ENCODE data around the gene TYROBP. TPM values are rescaled to one million over a fixed set of nuclear protein-coding genes. Genes with fewer than 3 reads are reported as not detected.
A peak's percentile ranks its signal among the peaks of the same experiment; 100 is the strongest.
"Not testable (repeated sequence)": the region's sequence is repeated elsewhere in the genome, so short reads cannot be mapped to it uniquely, and the experiment has no call there.

The TYROBP gene
- 100 to 1,000 TPM in 1 of 4 donors, 10 to 100 TPM in 2, 1 to 10 TPM in 1; 3.0 to 116 (median 45.3) TPM for total RNA-seq

DNA sequence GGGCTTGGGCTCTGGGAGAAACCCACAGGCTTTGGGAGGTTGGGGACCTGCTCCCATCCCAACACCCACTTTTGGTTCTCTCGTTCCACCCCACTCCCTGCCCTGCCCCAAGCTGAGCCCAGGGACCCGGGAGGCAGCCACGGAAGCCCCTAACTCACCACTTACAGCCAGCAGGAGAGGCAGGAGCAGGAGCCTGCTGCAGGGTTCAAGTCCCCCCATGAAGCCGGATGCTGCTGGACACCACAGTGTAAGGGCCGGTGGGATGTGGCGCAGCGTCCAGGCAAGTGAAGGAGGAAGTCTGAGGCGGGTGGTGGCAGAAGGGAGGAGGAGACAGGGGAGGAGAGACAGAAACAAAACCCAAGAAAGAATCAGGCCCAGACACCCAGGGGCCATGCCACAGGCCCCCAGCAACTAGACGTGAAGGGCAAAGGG lies at the start of gene TYROBP:
Gene TYROBP, minus strand, starts transcription at position 286 of the 432 bp plus-strand sequence. Its CDS starts 67 bp downstream, at position 219.
- peak within 1 kb of the TSS in 1 of 2 donors; percentile 37 for H3K4me3 ChIP-seq
- no peaks in the 10 kb centered on the region for H3K36me3 ChIP-seq
- H3K4me1 ChIP-seq, result peaks cover 0 to 31% (median 6%) of the 10 kb centered on the region in 3 donors
- peak within 1 kb of the TSS in 3 of 4 donors; percentile 70 to 97 (median 93) for H3K27ac ChIP-seq
- no peak for TF ChIP-seq POLR2AphosphoS5 (IDR thresholded peaks at IDR 0.05)
- no peak for TF ChIP-seq EP300 (IDR thresholded peaks at IDR 0.05)
- TF ChIP-seq CTCF (IDR thresholded peaks at IDR 0.05), result no peak
- TF ChIP-seq POLR2A (IDR thresholded peaks at IDR 0.05), result peak; percentile 9 to 40
- WGBS, 2 donors (ENCODE audit: low coverage in 1 of 2), result 64 to 86% methylated on average over 6 of the region's 9 CpGs
- H3K27me3 ChIP-seq, result no peaks in the 10 kb centered on the region
- ATAC-seq, result no peak
- no peaks in the 10 kb centered on the region for H3K9me3 ChIP-seq

GRCh38 chr19:35957411-35957810 lies 49.3 kb upstream of the TYROBP start:
- WGBS, 2 donors (ENCODE audit: low coverage in 1 of 2), result 67 to 85% methylated on average over 3 to 7 of the region's 8 CpGs
- H3K4me3 ChIP-seq, H3K36me3 ChIP-seq, ATAC-seq, H3K9me3 ChIP-seq, H3K27ac ChIP-seq: not testable (repeated sequence)
- peaks cover 78% of the 10 kb centered on the region for H3K27me3 ChIP-seq
- H3K4me1 ChIP-seq, result peaks cover 0 to 14% (median 3%) of the 10 kb centered on the region in 3 donors

DNA sequence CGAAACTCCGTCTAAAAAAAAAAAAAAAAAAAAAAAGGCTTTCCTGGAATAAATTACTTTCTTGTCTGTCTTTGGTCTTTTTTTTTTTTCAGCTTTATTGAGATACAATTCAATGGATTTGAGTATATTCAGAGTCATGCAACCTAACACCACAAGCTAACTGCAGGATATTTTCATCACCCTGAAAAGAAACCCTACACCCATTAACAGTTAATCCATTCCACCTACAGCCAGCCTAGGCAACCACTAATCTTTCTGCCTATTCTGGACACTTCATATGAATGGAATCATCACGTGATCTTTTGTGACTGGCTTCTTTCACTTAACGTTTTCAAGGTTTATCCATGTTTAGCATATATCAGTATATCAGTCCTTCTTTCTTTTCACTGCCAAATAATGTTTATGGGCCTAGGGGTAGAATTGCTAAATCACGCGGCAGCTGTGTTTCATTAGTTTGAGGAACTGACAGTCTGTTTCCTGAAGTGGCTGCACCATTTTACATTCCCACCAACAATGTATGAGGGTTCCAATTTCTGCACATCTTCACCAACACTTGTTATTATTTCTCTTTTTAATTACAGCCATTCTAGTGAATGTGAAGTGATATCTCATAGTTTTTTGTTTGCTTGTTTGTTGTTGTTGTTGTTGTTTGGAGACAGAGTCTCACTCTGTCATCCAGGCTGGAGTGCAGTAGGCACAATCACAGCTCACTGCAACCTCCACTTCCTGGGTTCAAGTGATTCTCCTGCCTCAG lies 48.0 kb upstream of the TYROBP start:
- Histone ChIP-seq H3K9me3 (no peaks in the 10 kb centered on the region), H3K4me3 (no peak overlapping the region), H3K36me3 (no peaks in the 10 kb centered on the region), H3K27ac (no peak overlapping the region), H3K27me3 (peaks cover 67% of the 10 kb centered on the region), H3K4me1 (peaks cover 0 to 14% (median 3%) of the 10 kb centered on the region in 3 donors)
- TF ChIP-seq CTCF (IDR thresholded peaks at IDR 0.05) (no peak), POLR2AphosphoS5 (IDR thresholded peaks at IDR 0.05) (no peak), POLR2A (IDR thresholded peaks at IDR 0.05) (no peak), EP300 (IDR thresholded peaks at IDR 0.05) (no peak)
- ATAC-seq, result no peak
- WGBS, 2 donors (ENCODE audit: low coverage in 1 of 2), result 47 to 63% methylated on average over 5 to 6 of the region's 6 CpGs

- no peaks in the 10 kb centered on the region for H3K9me3 ChIP-seq
- ATAC-seq, result no peak
- 0 to 11% methylated on average over 1 of the region's 2 CpGs for WGBS, 2 donors (ENCODE audit: low coverage in 1 of 2)
- no peak overlapping the region for H3K27ac ChIP-seq
- H3K36me3 ChIP-seq, result peaks cover 0 to 18% of the 10 kb centered on the region in 2 donors
- no peak overlapping the region for H3K4me3 ChIP-seq
- peaks cover 0 to 8% (median 0%) of the 10 kb centered on the region in 3 donors for H3K4me1 ChIP-seq
- no peak for TF ChIP-seq CTCF (IDR thresholded peaks at IDR 0.05)
- TF ChIP-seq POLR2A (IDR thresholded peaks at IDR 0.05), result no peak
- no peak for TF ChIP-seq EP300 (IDR thresholded peaks at IDR 0.05)
- no peak for TF ChIP-seq POLR2AphosphoS5 (IDR thresholded peaks at IDR 0.05)
- peaks cover 12% of the 10 kb centered on the region for H3K27me3 ChIP-seq
Measured at GRCh38 chr19:35949131-35949530, 41.0 kb upstream of the TYROBP start.

GRCh38 chr19:35946203-35946602 lies 38.1 kb upstream of the TYROBP start:
- Histone ChIP-seq H3K9me3 (no peaks in the 10 kb centered on the region), H3K4me1 (peaks cover 0 to 8% (median 0%) of the 10 kb centered on the region in 3 donors), H3K27ac (no peak overlapping the region), H3K36me3 (peaks cover 0 to 47% of the 10 kb centered on the region in 2 donors), H3K27me3 (no peaks in the 10 kb centered on the region), H3K4me3 (no peak overlapping the region)
- TF ChIP-seq EP300 (IDR thresholded peaks at IDR 0.05), result no peak
- no peak for TF ChIP-seq CTCF (IDR thresholded peaks at IDR 0.05)
- no peak for TF ChIP-seq POLR2AphosphoS5 (IDR thresholded peaks at IDR 0.05)
- ATAC-seq, result no peak
- WGBS, 2 donors (ENCODE audit: low coverage in 1 of 2), result 87 to 93% methylated on average over 3 of the region's 4 CpGs
